Thymus (tissue), 11 donors: ENCODE measurements around the gene CRNN. TPM values are rescaled to one million over a fixed set of nuclear protein-coding genes. Genes with fewer than 3 reads are reported as not detected.
A peak's percentile ranks its signal among the peaks of the same experiment; 100 is the strongest.

Experiments used
- DNase-seq, 9 donors: peaks; one replicate each; pipeline ENCODE4 v3.0.0-alpha.2; 2013; ENCODE audit warnings: low spot score in 9 of 9, low read depth in 6 of 9, missing footprints in 1 of 9
- H3K27ac ChIP-seq, 2 donors: one replicate each; pipeline ENCODE4 v1.5.1; 2013; ENCODE audit warnings: control low read depth in 1 of 2, low read depth in 1 of 2, low read length in 1 of 2, mild to moderate bottlenecking in 1 of 2, moderate library complexity in 1 of 2
- H3K27me3 ChIP-seq, 2 donors: one replicate each; pipeline ENCODE4 v1.5.1; 2013; ENCODE audit warnings: low read length in 1 of 2; ENCODE audit not compliant: control insufficient read depth in 2 of 2, insufficient read depth in 1 of 2
- H3K36me3 ChIP-seq, 2 donors: one replicate each; pipeline ENCODE4 v1.5.1; 2013; ENCODE audit warnings: low read length in 1 of 2, mild to moderate bottlenecking in 1 of 2, moderate library complexity in 1 of 2; ENCODE audit not compliant: control insufficient read depth in 2 of 2, insufficient read depth in 2 of 2
- H3K4me1 ChIP-seq, 2 donors: one replicate each; pipeline ENCODE4 v1.5.1; 2013; ENCODE audit warnings: low read length in 2 of 2; ENCODE audit not compliant: control insufficient read depth in 2 of 2, insufficient read depth in 2 of 2
- H3K4me3 ChIP-seq, 2 donors: one replicate each; pipeline ENCODE4 v1.5.1; 2013; ENCODE audit warnings: low read length in 2 of 2, control low read depth in 1 of 2, mild to moderate bottlenecking in 1 of 2
- H3K9me3 ChIP-seq, 2 donors: one replicate each; pipeline ENCODE4 v1.5.1; 2013; ENCODE audit warnings: low read length in 1 of 2, mild to moderate bottlenecking in 1 of 2; ENCODE audit not compliant: control insufficient read depth in 2 of 2, insufficient read depth in 1 of 2
- WGBS: extraction: QIAGEN DNeasy Blood & Tissue Kit; methylation state at CpG from one replicate; pipeline ENCODE4 v1.1.7; 2013; 5-methylcytosine and 5-hydroxymethylcytosine counted together
- polyA plus RNA-seq: library from polyadenylated mRNA; stranded (reverse); fragments of 200-250 nt; gene quantifications from one replicate; pipeline ENCODE4 v1.2.3, GENCODE V29; 2013
- total RNA-seq: library from RNA; stranded (reverse); fragments of 120-200 nt; gene quantifications from one replicate; pipeline ENCODE4 v1.2.4, GENCODE V29; 2013
- donor health status: healthy.

CRNN gene
- total and polyA plus RNA-seq, 2 donors, result 0.05 to 0.43 TPM

DNA sequence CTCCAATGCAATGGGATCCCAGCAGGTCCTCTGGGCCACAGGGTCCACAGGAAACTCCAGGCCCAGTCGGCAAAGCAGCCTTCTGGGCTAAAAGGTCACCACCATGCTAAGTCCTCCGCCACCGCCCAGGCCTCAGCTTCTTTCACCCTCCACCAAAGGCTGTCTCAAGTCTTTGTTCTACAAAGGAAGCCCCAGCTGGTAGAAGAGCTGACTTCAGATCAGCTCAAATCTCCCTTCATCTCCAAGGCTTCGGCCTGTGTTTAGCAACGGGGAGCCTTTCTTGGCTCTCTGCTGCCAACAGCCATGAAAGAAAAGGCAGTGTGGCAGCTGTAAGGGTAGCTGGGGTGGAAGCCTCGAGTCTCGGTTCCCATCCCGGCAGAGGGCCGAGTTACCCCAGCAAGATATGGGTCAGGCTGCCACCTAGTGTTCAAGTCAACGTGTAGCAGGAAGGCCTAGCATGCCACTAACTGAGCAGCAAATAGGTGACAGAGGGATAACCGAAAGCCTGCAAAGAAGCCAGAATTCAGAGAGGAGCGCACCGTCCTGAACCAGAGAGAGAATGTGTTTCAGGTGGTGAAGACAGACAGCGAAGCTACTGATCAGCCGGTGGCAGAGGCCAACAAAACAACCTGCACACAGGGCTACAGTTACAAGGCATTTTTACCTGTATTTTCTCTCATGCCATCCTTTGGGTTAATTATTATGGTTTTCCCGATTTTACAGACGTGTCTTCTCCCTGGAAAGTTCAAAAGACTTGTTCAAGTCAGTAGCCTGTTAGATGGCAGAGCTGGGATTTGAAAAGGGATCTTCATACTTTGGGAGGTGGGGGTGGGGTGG lies 26.8 kb upstream of the CRNN start:
- Histone ChIP-seq H3K9me3 (no peaks in the 10 kb centered on the region), H3K27ac (no peak overlapping the region), H3K36me3 (no peaks in the 10 kb centered on the region), H3K27me3 (peaks cover 0 to 2% of the 10 kb centered on the region in 2 donors), H3K4me1 (no peaks in the 10 kb centered on the region), H3K4me3 (no peak overlapping the region)
- DNase-seq, result peak in 8 of 9 donors; percentile 27 to 63 (median 40)
- WGBS, result 46% methylated on average over 17 of the region's 17 CpGs

DNA sequence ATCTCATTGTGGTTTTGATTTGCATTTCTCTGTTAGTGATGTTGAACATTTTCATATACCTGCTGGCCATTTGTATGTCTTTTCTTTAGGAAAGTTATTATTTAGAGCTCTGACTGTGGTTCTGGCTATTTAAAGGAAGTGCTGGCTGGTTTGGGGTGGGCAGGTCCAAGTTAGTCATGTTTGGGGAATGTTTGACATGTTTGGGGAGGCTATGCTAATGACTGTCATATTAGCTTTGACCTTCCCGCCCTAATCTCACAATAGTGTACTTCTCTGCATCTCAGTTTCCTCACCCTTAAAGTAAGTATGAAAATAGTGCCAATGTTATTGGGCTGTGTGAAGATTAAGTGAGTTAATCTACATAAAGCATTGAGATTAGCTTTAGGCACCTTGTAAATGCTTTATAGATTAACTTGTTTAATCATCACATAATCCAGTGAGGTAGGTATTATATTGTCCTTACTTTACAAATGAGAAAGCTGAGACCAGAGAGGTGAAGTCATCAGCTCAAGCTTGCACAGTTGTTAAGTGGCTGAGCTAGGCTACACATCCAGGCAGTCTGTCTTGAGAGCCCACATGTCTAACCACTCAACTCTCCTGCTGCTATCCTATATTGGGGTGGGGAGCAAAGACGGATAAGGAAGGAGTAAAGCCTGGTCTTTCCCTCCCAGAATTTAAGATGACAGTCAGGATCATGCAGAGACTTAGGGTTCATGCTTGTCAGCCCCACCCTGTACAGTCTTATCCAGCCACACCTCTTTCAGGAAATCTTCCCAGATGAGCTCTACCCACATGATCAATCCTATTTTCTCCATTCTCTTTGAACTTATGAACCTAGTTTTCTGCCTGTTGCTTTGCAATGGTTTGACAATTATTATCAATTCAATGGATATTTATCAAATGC lies 22.8 kb upstream of the CRNN start:
- no peaks in the 10 kb centered on the region for H3K36me3 ChIP-seq
- no peak for DNase-seq
- no peak overlapping the region for H3K4me3 ChIP-seq
- H3K9me3 ChIP-seq, result no peaks in the 10 kb centered on the region
- peaks cover 0 to 2% of the 10 kb centered on the region in 2 donors for H3K27me3 ChIP-seq
- WGBS, result 92% methylated on average over 2 of the region's 2 CpGs
- no peak overlapping the region for H3K27ac ChIP-seq
- no peaks in the 10 kb centered on the region for H3K4me1 ChIP-seq

DNA sequence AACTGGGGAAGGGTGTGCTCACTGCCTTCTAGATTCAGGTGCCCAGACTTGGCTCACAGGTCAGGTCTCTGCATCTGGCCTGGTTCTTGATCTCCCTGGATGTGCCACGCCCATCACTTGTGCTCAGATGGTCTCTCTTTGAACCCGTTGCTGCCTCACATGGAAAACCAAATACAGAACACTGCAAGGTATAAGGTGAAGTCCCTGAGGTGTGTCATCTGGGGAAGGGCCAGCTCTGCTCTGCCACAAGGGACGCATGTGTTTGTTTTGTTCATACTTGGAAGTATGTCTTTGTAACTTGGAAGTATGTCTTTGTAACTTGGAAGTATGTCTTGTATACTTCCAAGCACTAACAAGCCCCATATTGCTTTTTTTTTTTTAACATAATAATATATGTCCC lies 13.4 kb upstream of the CRNN start:
- 84% methylated on average over 3 of the region's 3 CpGs for WGBS
- H3K4me3 ChIP-seq, result no peak overlapping the region
- H3K36me3 ChIP-seq, result no peaks in the 10 kb centered on the region
- no peaks in the 10 kb centered on the region for H3K27me3 ChIP-seq
- no peak for DNase-seq
- H3K27ac ChIP-seq, result no peak overlapping the region
- H3K9me3 ChIP-seq, result peaks cover 1 to 5% of the 10 kb centered on the region in 2 donors
- H3K4me1 ChIP-seq, result no peaks in the 10 kb centered on the region

- Histone ChIP-seq H3K4me1 (no peaks in the 10 kb centered on the region), H3K27me3 (no peaks in the 10 kb centered on the region), H3K9me3 (peaks cover 1 to 5% of the 10 kb centered on the region in 2 donors), H3K36me3 (no peaks in the 10 kb centered on the region), H3K27ac (no peak overlapping the region), H3K4me3 (no peak overlapping the region)
- DNase-seq, result no peak
Observed at GRCh38 chr1:152426731-152427130, 12.7 kb upstream of the CRNN start.

GRCh38 chr1:152419917-152420316 lies 5.9 kb upstream of the CRNN start:
- Histone ChIP-seq H3K27ac (no peak overlapping the region), H3K4me3 (no peak overlapping the region), H3K4me1 (no peaks in the 10 kb centered on the region), H3K9me3 (peaks cover 1 to 5% of the 10 kb centered on the region in 2 donors), H3K27me3 (no peaks in the 10 kb centered on the region), H3K36me3 (no peaks in the 10 kb centered on the region)
- 86% methylated on average over 1 of the region's 1 CpG for WGBS
- no peak for DNase-seq

- no peaks in the 10 kb centered on the region for H3K9me3 ChIP-seq
- no peak overlapping the region for H3K27ac ChIP-seq
- no peak for DNase-seq
- no peak overlapping the region for H3K4me3 ChIP-seq
- H3K27me3 ChIP-seq, result no peaks in the 10 kb centered on the region
- H3K36me3 ChIP-seq, result no peaks in the 10 kb centered on the region
- no peaks in the 10 kb centered on the region for H3K4me1 ChIP-seq
- WGBS, result 97% methylated on average over 3 of the region's 3 CpGs
Observed at GRCh38 chr1:152415454-152416227, 1.6 kb upstream of the CRNN start.

- Histone ChIP-seq H3K27me3 (no peaks in the 10 kb centered on the region), H3K27ac (no peak overlapping the region), H3K36me3 (no peaks in the 10 kb centered on the region), H3K9me3 (no peaks in the 10 kb centered on the region), H3K4me1 (no peaks in the 10 kb centered on the region), H3K4me3 (no peak overlapping the region)
- DNase-seq, result no peak
- 96% methylated on average over 2 of the region's 2 CpGs for WGBS
Observed at GRCh38 chr1:152412756-152413155, 1.3 kb downstream of the CRNN start.

DNA sequence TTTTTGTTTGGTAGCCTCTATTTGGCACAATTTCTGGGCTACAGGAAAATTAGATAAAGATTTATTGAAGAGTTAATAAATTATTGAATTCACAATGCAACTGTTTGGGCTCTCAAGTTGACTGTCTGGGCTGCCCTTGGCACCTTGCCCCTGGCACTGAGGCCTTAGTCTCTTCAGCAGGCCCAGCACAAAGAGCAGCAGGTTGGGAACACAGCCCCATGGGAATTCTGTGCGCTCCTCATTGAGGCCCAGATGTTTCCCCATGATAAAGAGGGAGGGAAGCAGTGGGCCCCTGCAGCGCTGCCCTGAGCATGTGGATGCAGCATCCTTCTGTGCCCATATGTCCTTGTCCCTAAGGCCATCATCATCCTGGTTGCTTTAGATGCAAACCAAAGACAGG lies 2.9 kb downstream of the CRNN start:
- Histone ChIP-seq H3K4me3 (no peak overlapping the region), H3K9me3 (no peaks in the 10 kb centered on the region), H3K4me1 (no peaks in the 10 kb centered on the region), H3K27me3 (no peaks in the 10 kb centered on the region), H3K36me3 (no peaks in the 10 kb centered on the region), H3K27ac (no peak overlapping the region)
- 80% methylated on average over 2 of the region's 2 CpGs for WGBS
- no peak for DNase-seq
